Measurements from ENCODE around the gene TCFL5.

The TCFL5 gene

GRCh38 chr20:62873280-62873679, 11.7 kb upstream of the TCFL5 start:
- TF ChIP-seq CTCF (IDR thresholded peaks at IDR 0.05; ENCODE audit: low read depth, low read length), result no peak
- no peak for DNase-seq (ENCODE audit: extremely low read depth, low read depth)

GRCh38 chr20:62872862-62873261, 11.2 kb upstream of the TCFL5 start:
- DNase-seq (ENCODE audit: extremely low read depth, low read depth), result no peak
- no peak for TF ChIP-seq CTCF (IDR thresholded peaks at IDR 0.05; ENCODE audit: low read depth, low read length)

- no peak for DNase-seq (ENCODE audit: extremely low read depth, low read depth)
- no peak for TF ChIP-seq CTCF (IDR thresholded peaks at IDR 0.05; ENCODE audit: low read depth, low read length)
Measured at GRCh38 chr20:62872184-62872847, 10.7 kb upstream of the TCFL5 start.

GRCh38 chr20:62864207-62864606, 2.6 kb upstream of the TCFL5 start:
- no peak for DNase-seq (ENCODE audit: extremely low read depth, low read depth)
- TF ChIP-seq CTCF (IDR thresholded peaks at IDR 0.05; ENCODE audit: low read depth, low read length), result no peak

GRCh38 chr20:62860924-62861691, 514 bp downstream of the TCFL5 start:
- TF ChIP-seq CTCF (IDR thresholded peaks at IDR 0.05; ENCODE audit: low read depth, low read length), result no peak
- no peak for DNase-seq (ENCODE audit: extremely low read depth, low read depth)

- no peak for DNase-seq (ENCODE audit: extremely low read depth, low read depth)
- TF ChIP-seq CTCF (IDR thresholded peaks at IDR 0.05; ENCODE audit: low read depth, low read length), result peak; percentile 15
Measured at GRCh38 chr20:62860391-62860923, 1.2 kb downstream of the TCFL5 start.

- TF ChIP-seq CTCF (IDR thresholded peaks at IDR 0.05; ENCODE audit: low read depth, low read length), result no peak
- DNase-seq (ENCODE audit: extremely low read depth, low read depth), result no peak
Measured at GRCh38 chr20:62859721-62860120, 1.9 kb downstream of the TCFL5 start.
